Liver (tissue), 9 donors: ENCODE measurements around the gene NPPA. TPM values are rescaled to one million over a fixed set of nuclear protein-coding genes. Genes with fewer than 3 reads are reported as not detected.

Experiments used
- DNase-seq: peaks from one replicate; pipeline ENCODE4 v3.0.0-alpha.2; 2017; ENCODE audit warnings: low spot score
- H3K27ac ChIP-seq, 2 donors: one replicate each; pipeline ENCODE4 v1.7.0; 2013; ENCODE audit warnings: inconsistent platforms in 2 of 2, low read length in 2 of 2, control low read depth in 1 of 2, low read depth in 1 of 2, mild to moderate bottlenecking in 1 of 2
- H3K27me3 ChIP-seq, 4 donors: one replicate each; pipeline versions ENCODE4 v1.6.1 to v1.7.0; 2013; ENCODE audit warnings: low read length in 3 of 4, inconsistent platforms in 1 of 4, mild to moderate bottlenecking in 1 of 4, moderate library complexity in 1 of 4; ENCODE audit not compliant: control insufficient read depth in 4 of 4, insufficient read depth in 4 of 4
- H3K36me3 ChIP-seq, 4 donors: one replicate each; pipeline versions ENCODE4 v1.6.1 to v1.7.0; 2013; ENCODE audit warnings: low read length in 3 of 4, mild to moderate bottlenecking in 3 of 4, low read depth in 1 of 4, moderate library complexity in 1 of 4; ENCODE audit not compliant: control insufficient read depth in 4 of 4, insufficient read depth in 3 of 4
- H3K4me1 ChIP-seq, 4 donors: one replicate each; pipeline versions ENCODE4 v1.6.1 to v1.7.0; 2013; ENCODE audit warnings: low read length in 3 of 4, mild to moderate bottlenecking in 3 of 4, moderate library complexity in 1 of 4; ENCODE audit not compliant: control insufficient read depth in 4 of 4, insufficient read depth in 4 of 4
- H3K4me3 ChIP-seq, 3 donors: one replicate each; pipeline versions ENCODE4 v1.6.1 to v1.7.0; 2013; ENCODE audit warnings: low read length in 3 of 3, control low read depth in 1 of 3, low read depth in 1 of 3, mild to moderate bottlenecking in 1 of 3
- H3K9ac ChIP-seq, 2 donors: one replicate each; pipeline ENCODE4 v1.7.0; 2013; ENCODE audit warnings: low read length in 2 of 2, mild to moderate bottlenecking in 2 of 2, moderate library complexity in 2 of 2, control low read depth in 1 of 2, low read depth in 1 of 2
- H3K9me3 ChIP-seq, 4 donors: one replicate each; pipeline versions ENCODE4 v1.6.1 to v1.7.0; 2013; ENCODE audit warnings: low read length in 3 of 4; ENCODE audit not compliant: control insufficient read depth in 4 of 4
- FOXA1 ChIP-seq: IDR thresholded peaks from 2 replicates; pipeline ENCODE4 v1.6.1; 2016; ENCODE audit warnings: antibody characterized with exemption
- FOXA2 ChIP-seq: IDR thresholded peaks from 2 replicates; pipeline ENCODE4 v1.6.1; 2016; ENCODE audit warnings: antibody characterized with exemption
- GABPA ChIP-seq, 2 donors: IDR thresholded peaks in 1 of 2; conservative IDR thresholded peaks in 1 of 2; 2 replicates each; pipeline ENCODE4 v1.6.1; 2016; ENCODE audit warnings: antibody characterized with exemption in 2 of 2, mild to moderate bottlenecking in 1 of 2, moderate library complexity in 1 of 2
- HNF4A ChIP-seq, 2 donors: conservative IDR thresholded peaks; 2 replicates each; pipeline ENCODE4 v1.6.1; 2016; ENCODE audit warnings: antibody characterized with exemption in 2 of 2, mild to moderate bottlenecking in 2 of 2
- JUND ChIP-seq, 2 donors: IDR thresholded peaks; 2 replicates each; pipeline ENCODE4 v1.6.1; 2016; ENCODE audit warnings: antibody characterized with exemption in 2 of 2
- NR2F2 ChIP-seq: IDR thresholded peaks from 2 replicates; pipeline ENCODE4 v1.6.1; 2016; ENCODE audit warnings: antibody characterized with exemption
- RAD21 ChIP-seq, 2 donors: IDR thresholded peaks; 2 replicates each; pipeline ENCODE4 v1.6.1; 2016; ENCODE audit warnings: antibody characterized with exemption in 2 of 2, mild to moderate bottlenecking in 2 of 2
- REST ChIP-seq: IDR thresholded peaks from 2 replicates; pipeline ENCODE4 v1.6.1; 2016; ENCODE audit warnings: antibody characterized with exemption, mild to moderate bottlenecking
- RXRA ChIP-seq, 2 donors: IDR thresholded peaks; 2 replicates each; pipeline ENCODE4 v1.6.1; 2017 to 2018; ENCODE audit warnings: antibody characterized with exemption in 2 of 2, mild to moderate bottlenecking in 1 of 2
- SP1 ChIP-seq: IDR thresholded peaks from 2 replicates; pipeline ENCODE4 v1.6.1; 2018; ENCODE audit warnings: antibody characterized with exemption, mild to moderate bottlenecking
- TAF1 ChIP-seq: conservative IDR thresholded peaks from 2 replicates; pipeline ENCODE4 v1.6.1; 2016; ENCODE audit warnings: antibody characterized with exemption, mild to moderate bottlenecking
- YY1 ChIP-seq: IDR thresholded peaks from 2 replicates; pipeline ENCODE4 v1.6.1; 2016; ENCODE audit warnings: antibody characterized with exemption, mild to moderate bottlenecking
- WGBS: extraction: QIAGEN DNeasy Blood & Tissue Kit; methylation state at CpG from one replicate; pipeline ENCODE4 v1.1.7; 2013; 5-methylcytosine and 5-hydroxymethylcytosine counted together
- polyA plus RNA-seq, 2 donors: library from polyadenylated mRNA; stranded (reverse) in 1 of 2; unstranded in 1 of 2; fragments of 200-250 nt in 1 of 2; fragments of >200 nt in 1 of 2; fragmentation: Nextera tagmentation in 1 of 2; extraction: Ambion mirVana in 1 of 2; gene quantifications; one replicate each; pipeline versions ENCODE4 v1.2.1 to v1.2.3, GENCODE V29; 2013 to 2015
- total RNA-seq, 2 donors: library from RNA; depleted of rRNA; stranded (reverse); fragments of >200 nt; gene quantifications; one replicate each; pipeline ENCODE4 v1.2.3, GENCODE V29; 2014
- TF ChIP-seq, protein P1 (sequence below): IDR thresholded peaks from 2 replicates; pipeline ENCODE4 v1.6.1; 2016; ENCODE audit warnings: antibody characterized with exemption
- TF ChIP-seq, protein P2 (sequence below): IDR thresholded peaks from 2 replicates; pipeline ENCODE4 v1.6.1; 2016; ENCODE audit warnings: antibody characterized with exemption
- TF ChIP-seq, protein P3 (sequence below): IDR thresholded peaks from 2 replicates; pipeline ENCODE4 v1.6.1; 2016; ENCODE audit warnings: antibody characterized with exemption
- donor health status: healthy.
- donor health status: healthy.
- donor health status: healthy.
- donor health status: healthy.
- donor health status: healthy.

Gene NPPA
- total and polyA plus RNA-seq, 4 donors: 0.12 TPM; not detected in 3

DNA sequence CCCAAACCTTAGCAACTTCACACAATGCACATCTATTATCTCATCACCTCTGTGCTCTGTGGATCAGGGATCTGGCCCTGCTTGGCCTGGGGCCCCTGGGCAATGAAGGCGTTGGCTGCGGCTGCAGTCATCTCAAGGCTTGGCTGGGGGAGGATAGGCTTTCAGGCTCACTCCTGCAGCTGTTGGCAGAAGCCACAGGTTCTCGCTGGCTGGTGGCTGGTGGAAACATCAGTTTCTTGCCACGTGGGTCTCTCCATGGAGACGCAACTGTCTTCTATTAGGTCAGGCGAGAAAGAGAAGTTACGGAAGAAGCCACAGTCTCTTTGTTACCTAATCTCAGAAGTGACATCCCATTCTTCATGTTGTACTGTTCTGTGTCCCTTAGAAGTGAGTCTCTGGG, 3.6 kb upstream of the NPPA start:
- peaks cover 0 to 2% (median 0%) of the 10 kb centered on the region in 4 donors for H3K36me3 ChIP-seq
- no peak overlapping the region for H3K9ac ChIP-seq
- no peaks in the 10 kb centered on the region for H3K9me3 ChIP-seq
- H3K27ac ChIP-seq: no peak overlapping the region
- no peak for DNase-seq
- no peaks in the 10 kb centered on the region for H3K27me3 ChIP-seq
- TF ChIP-seq HNF4A (conservative IDR thresholded peaks at IDR 0.05) (no peak), TAF1 (no peak)
- TF ChIP-seq, protein P1, sequence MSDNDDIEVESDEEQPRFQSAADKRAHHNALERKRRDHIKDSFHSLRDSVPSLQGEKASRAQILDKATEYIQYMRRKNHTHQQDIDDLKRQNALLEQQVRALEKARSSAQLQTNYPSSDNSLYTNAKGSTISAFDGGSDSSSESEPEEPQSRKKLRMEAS: no peak
- H3K4me1 ChIP-seq: no peaks in the 10 kb centered on the region
- H3K4me3 ChIP-seq: no peak overlapping the region
- 71% methylated on average over 7 of the region's 7 CpGs for WGBS

GRCh38 chr1:11850156-11850555, 2.6 kb upstream of the NPPA start:
- Histone ChIP-seq H3K27me3 (no peaks in the 10 kb centered on the region), H3K36me3 (peaks cover 0 to 3% (median 1%) of the 10 kb centered on the region in 4 donors), H3K9ac (no peak overlapping the region), H3K27ac (no peak overlapping the region), H3K4me3 (no peak overlapping the region), H3K9me3 (no peaks in the 10 kb centered on the region), H3K4me1 (no peaks in the 10 kb centered on the region)
- TF ChIP-seq, protein P1: no peak
- 59% methylated on average over 11 of the region's 11 CpGs for WGBS
- no peak for DNase-seq

DNA sequence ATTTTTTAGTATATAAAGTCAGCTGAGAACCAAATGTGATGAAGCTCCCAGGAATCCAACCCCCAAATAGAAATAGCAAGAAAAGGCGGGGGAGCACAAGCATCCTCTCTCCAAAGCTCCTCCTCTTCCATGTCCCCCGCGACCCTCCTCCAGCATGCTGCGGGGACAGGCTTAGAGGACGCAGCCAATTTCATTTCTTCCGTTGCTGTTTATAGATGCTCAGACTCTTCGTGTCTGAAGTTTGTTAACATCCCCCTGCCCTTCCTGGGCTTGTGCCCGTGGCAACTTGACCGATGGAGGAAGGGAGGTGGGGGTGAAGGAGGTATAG, 754 bp upstream of the NPPA start:
- Histone ChIP-seq H3K4me3 (no peak overlapping the region), H3K9ac (no peak overlapping the region), H3K36me3 (peaks cover 0 to 7% (median 4%) of the 10 kb centered on the region in 4 donors), H3K27ac (no peak overlapping the region), H3K4me1 (peaks cover 2 to 10% (median 4%) of the 10 kb centered on the region in 4 donors), H3K27me3 (no peaks in the 10 kb centered on the region), H3K9me3 (no peaks in the 10 kb centered on the region)
- 82% methylated on average over 9 of the region's 9 CpGs for WGBS
- TF ChIP-seq, protein P1: no peak
- TF ChIP-seq SP1: no peak
- TF ChIP-seq FOXA1: no peak
- no peak for TF ChIP-seq JUND (IDR thresholded peaks at IDR 0.05)
- no peak for TF ChIP-seq RAD21 (IDR thresholded peaks at IDR 0.05)
- TF ChIP-seq TAF1: no peak
- TF ChIP-seq FOXA2: no peak
- no peak for TF ChIP-seq NR2F2
- TF ChIP-seq REST: no peak
- TF ChIP-seq, protein P2, sequence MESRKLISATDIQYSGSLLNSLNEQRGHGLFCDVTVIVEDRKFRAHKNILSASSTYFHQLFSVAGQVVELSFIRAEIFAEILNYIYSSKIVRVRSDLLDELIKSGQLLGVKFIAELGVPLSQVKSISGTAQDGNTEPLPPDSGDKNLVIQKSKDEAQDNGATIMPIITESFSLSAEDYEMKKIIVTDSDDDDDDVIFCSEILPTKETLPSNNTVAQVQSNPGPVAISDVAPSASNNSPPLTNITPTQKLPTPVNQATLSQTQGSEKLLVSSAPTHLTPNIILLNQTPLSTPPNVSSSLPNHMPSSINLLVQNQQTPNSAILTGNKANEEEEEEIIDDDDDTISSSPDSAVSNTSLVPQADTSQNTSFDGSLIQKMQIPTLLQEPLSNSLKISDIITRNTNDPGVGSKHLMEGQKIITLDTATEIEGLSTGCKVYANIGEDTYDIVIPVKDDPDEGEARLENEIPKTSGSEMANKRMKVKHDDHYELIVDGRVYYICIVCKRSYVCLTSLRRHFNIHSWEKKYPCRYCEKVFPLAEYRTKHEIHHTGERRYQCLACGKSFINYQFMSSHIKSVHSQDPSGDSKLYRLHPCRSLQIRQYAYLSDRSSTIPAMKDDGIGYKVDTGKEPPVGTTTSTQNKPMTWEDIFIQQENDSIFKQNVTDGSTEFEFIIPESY: no peak
- no peak for TF ChIP-seq RXRA (IDR thresholded peaks at IDR 0.05)
- no peak for TF ChIP-seq GABPA (IDR thresholded peaks at IDR 0.05 in 1 of 2, conservative IDR thresholded peaks at IDR 0.05 in 1 of 2)
- no peak for TF ChIP-seq YY1
- TF ChIP-seq HNF4A (conservative IDR thresholded peaks at IDR 0.05): no peak
- TF ChIP-seq, protein P3, sequence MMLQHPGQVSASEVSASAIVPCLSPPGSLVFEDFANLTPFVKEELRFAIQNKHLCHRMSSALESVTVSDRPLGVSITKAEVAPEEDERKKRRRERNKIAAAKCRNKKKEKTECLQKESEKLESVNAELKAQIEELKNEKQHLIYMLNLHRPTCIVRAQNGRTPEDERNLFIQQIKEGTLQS: no peak
- DNase-seq: no peak
